Fibroblast of lung (primary cell): Measurements from ENCODE around the gene ARFIP1.

ENCODE experiments used
- CTCF ChIP-seq, 2 donors: IDR thresholded peaks in 1 of 2; conservative IDR thresholded peaks in 1 of 2; 1 replicate in 1 of 2; 2 replicates in 1 of 2; pipeline ENCODE4 v1.5.1; 2011 to 2012; ENCODE audit warnings: low read length in 2 of 2, control low read depth in 1 of 2, inconsistent platforms in 1 of 2, low read depth in 1 of 2, mild to moderate bottlenecking in 1 of 2
- EZH2 ChIP-seq: IDR thresholded peaks from 2 replicates; pipeline ENCODE4 v1.5.1; 2012; ENCODE audit warnings: low read length, control low read depth, mild to moderate bottlenecking; ENCODE audit errors: missing control alignments

- no peak for TF ChIP-seq CTCF (conservative IDR thresholded peaks at IDR 0.05 in 1 of 2, IDR thresholded peaks at IDR 0.05 in 1 of 2; ENCODE audit: low read depth in 1 of 2, low read length in 2 of 2)
- no peak for TF ChIP-seq EZH2
Measured at GRCh38 chr4:152941411-152941810, 161.7 kb downstream of the ARFIP1 start.
